OCI-LY7 (cell line): ENCODE results near the gene ALPL. TPM values are rescaled to one million over a fixed set of nuclear protein-coding genes. Genes with fewer than 3 reads are reported as not detected.

Experiments used
- BruUV-seq: library from RNA; stranded (reverse); fragments of 400-500 nt; replicated peaks from 2 replicates; lab custom pipeline; 2021; lab: Mats Ljungman, UMichigan
- CTCF ChIA-PET: fragments of 300-600 bp; sonication (Branson Sonifier 250); formaldehyde crosslinking; loops from one replicate; lab custom pipeline; 2022; ENCODE audit warnings: antibody characterized with exemption; ENCODE audit not compliant: unreplicated experiment; lab: Charles Lee
- POLR2A ChIA-PET: fragments of 300-600 bp; sonication (Branson Sonifier 250); formaldehyde crosslinking; loops from one replicate; lab custom pipeline; 2022; ENCODE audit warnings: antibody characterized with exemption; lab: Charles Lee
- DNase-seq: peaks from one replicate; pipeline ENCODE4 v3.0.0-alpha.2; 2015; ENCODE audit warnings: low spot score
- H2AFZ ChIP-seq: fragments of 200-600 bp; sonication (generic), shearing (Covaris generic); 2 replicates; pipeline ENCODE4 v1.6.1; 2014; ENCODE audit warnings: mild to moderate bottlenecking, antibody characterized with exemption, low read length, moderate library complexity
- H3K27ac ChIP-seq: fragments of 200-600 bp; sonication (generic); 2 replicates; pipeline ENCODE4 v1.5.1; 2014; ENCODE audit warnings: mixed run types, low read depth, mild to moderate bottlenecking, moderate library complexity, low read length, inconsistent platforms; ENCODE audit not compliant: poor library complexity, severe bottlenecking
- H3K36me3 ChIP-seq: fragments of 200-600 bp; sonication (generic); 2 replicates; pipeline ENCODE4 v1.6.1; 2014; ENCODE audit warnings: mild to moderate bottlenecking, antibody characterized with exemption, low read length, moderate library complexity, mixed read lengths; ENCODE audit not compliant: insufficient read depth
- H3K4me1 ChIP-seq: fragments of 200-600 bp; sonication (generic); 2 replicates; pipeline ENCODE4 v1.5.1; 2014; ENCODE audit warnings: mild to moderate bottlenecking, low read length; ENCODE audit not compliant: insufficient read depth, poor library complexity, severe bottlenecking
- H3K4me2 ChIP-seq: fragments of 200-600 bp; sonication (generic); 2 replicates; pipeline ENCODE4 v1.6.1; 2014; ENCODE audit warnings: mild to moderate bottlenecking, low read length
- H3K4me3 ChIP-seq: fragments of 200-600 bp; sonication (generic); 2 replicates; pipeline ENCODE4 v1.5.1; 2014; ENCODE audit warnings: mild to moderate bottlenecking, low read depth, low read length; ENCODE audit not compliant: poor library complexity, severe bottlenecking
- H3K79me2 ChIP-seq: fragments of 200-600 bp; sonication (generic); 2 replicates; pipeline ENCODE4 v1.6.1; 2016; ENCODE audit warnings: low read depth, mild to moderate bottlenecking, low read length, moderate library complexity, mixed read lengths; ENCODE audit not compliant: insufficient read depth
- H3K9me2 ChIP-seq: fragments of 200-600 bp; sonication (generic); 2 replicates; pipeline ENCODE4 v1.6.1; 2016; ENCODE audit warnings: mild to moderate bottlenecking, low read length, mixed read lengths; ENCODE audit not compliant: insufficient read depth
- H3K9me3 ChIP-seq: fragments of 200-600 bp; sonication (generic); 2 replicates; pipeline ENCODE4 v1.6.1; 2014; ENCODE audit warnings: mild to moderate bottlenecking, mixed run types, low read length, mixed read lengths
- H4K20me1 ChIP-seq: fragments of 200-600 bp; sonication (generic); 2 replicates; pipeline ENCODE4 v1.6.1; 2014; ENCODE audit warnings: mild to moderate bottlenecking, antibody characterized with exemption, low read length, moderate library complexity, mixed read lengths; ENCODE audit not compliant: insufficient read depth
- EZH2phosphoT487 ChIP-seq: fragments of 200-600 bp; sonication (generic); IDR thresholded peaks from 2 replicates; pipeline ENCODE4 v1.6.1; 2018; ENCODE audit warnings: low read depth, borderline replicate concordance, mild to moderate bottlenecking, mixed run types, antibody characterized with exemption, low read length, moderate library complexity, mixed read lengths
- intact Hi-C: fragments of 100-400 bp; cut with micrococcal nuclease; formaldehyde crosslinking; loops from one replicate; pipeline ENCODE4 v1.10.0; 2022; ENCODE audit not compliant: unreplicated experiment
- total RNA-seq, 2 experiments: library from RNA; depleted of rRNA in 1 of 2; stranded (reverse); fragments of >200 nt in 1 of 2; shearing (Covaris generic) in 1 of 2; gene quantifications; 2 replicates each; pipeline ENCODE4 v1.2.3, GENCODE V29; 2014 to 2022
- TF ChIP-seq, protein P1 (sequence below): fragments of 200-600 bp; sonication (generic); conservative IDR thresholded peaks from 2 replicates; pipeline ENCODE4 v1.5.1; 2014; ENCODE audit warnings: mild to moderate bottlenecking, antibody characterized with exemption, low read length, moderate library complexity, mixed read lengths

Gene ALPL
- total RNA-seq, 2 experiments from 2014 or later, result not detected

DNA sequence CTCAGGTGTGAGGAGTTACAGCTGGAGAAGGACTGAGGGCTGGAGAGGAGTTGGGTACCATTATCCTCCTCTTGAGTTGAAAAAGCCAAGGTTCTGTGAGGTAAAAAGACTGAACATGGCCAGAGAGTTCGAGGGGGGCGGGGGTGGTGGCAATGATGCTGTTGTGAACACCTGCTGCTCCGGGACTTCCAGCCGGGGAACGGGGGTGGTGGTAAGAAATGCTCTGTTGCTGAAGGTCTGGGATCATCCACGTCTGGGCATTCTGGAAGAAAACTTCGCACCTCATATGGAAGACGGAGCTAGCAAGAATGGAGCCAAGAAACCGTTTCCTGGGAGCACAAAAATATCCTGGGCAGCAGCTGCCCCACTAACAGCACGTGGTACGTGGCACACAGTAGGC, 20.1 kb upstream of the ALPL start:
- Histone ChIP-seq H3K4me1 (no peaks in the 10 kb centered on the region), H3K9me2 (no peaks in the 10 kb centered on the region), H2AFZ (peak overlapping the region; percentile 19; the same call in 1 of the 2 replicates), H3K4me3 (no peak overlapping the region), H4K20me1 (no peaks in the 10 kb centered on the region), H3K79me2 (no peaks in the 10 kb centered on the region), H3K4me2 (peak overlapping the region; percentile 31; the same call in 1 of the 2 replicates), H3K27ac (no peak overlapping the region), H3K9me3 (no peaks in the 10 kb centered on the region), H3K36me3 (no peaks in the 10 kb centered on the region)
- DNase-seq, result no peak
- CTCF ChIA-PET, result no interaction called here
- TF ChIP-seq, protein P1, sequence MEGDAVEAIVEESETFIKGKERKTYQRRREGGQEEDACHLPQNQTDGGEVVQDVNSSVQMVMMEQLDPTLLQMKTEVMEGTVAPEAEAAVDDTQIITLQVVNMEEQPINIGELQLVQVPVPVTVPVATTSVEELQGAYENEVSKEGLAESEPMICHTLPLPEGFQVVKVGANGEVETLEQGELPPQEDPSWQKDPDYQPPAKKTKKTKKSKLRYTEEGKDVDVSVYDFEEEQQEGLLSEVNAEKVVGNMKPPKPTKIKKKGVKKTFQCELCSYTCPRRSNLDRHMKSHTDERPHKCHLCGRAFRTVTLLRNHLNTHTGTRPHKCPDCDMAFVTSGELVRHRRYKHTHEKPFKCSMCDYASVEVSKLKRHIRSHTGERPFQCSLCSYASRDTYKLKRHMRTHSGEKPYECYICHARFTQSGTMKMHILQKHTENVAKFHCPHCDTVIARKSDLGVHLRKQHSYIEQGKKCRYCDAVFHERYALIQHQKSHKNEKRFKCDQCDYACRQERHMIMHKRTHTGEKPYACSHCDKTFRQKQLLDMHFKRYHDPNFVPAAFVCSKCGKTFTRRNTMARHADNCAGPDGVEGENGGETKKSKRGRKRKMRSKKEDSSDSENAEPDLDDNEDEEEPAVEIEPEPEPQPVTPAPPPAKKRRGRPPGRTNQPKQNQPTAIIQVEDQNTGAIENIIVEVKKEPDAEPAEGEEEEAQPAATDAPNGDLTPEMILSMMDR, result no peak
- no peak for TF ChIP-seq EZH2phosphoT487
- POLR2A ChIA-PET, result no interaction called here
- no TSS peak for BruUV-seq
- intact Hi-C loops, result no loop called here

GRCh38 chr1:21490774-21491487, 18.3 kb upstream of the ALPL start:
- POLR2A ChIA-PET, result no interaction called here
- peak; percentile 29 for DNase-seq

More at GRCh38 chr1:21490774-21491487, 18.3 kb upstream of the ALPL start:
- intact Hi-C loops, result no loop called here
- H3K9me3 ChIP-seq, result no peaks in the 10 kb centered on the region
- no peak overlapping the region for H3K27ac ChIP-seq
- CTCF ChIA-PET, result interaction anchor here (0.7 kb wide), 1 partner anchor 27 kb away, joined by 4 read pairs; no protein-coding TSS in a partner anchor
- H3K79me2 ChIP-seq, result no peaks in the 10 kb centered on the region
- H4K20me1 ChIP-seq, result no peaks in the 10 kb centered on the region
- H3K9me2 ChIP-seq, result no peaks in the 10 kb centered on the region
- no peaks in the 10 kb centered on the region for H3K36me3 ChIP-seq
- no peak overlapping the region for H3K4me2 ChIP-seq
- TF ChIP-seq, protein P1, result peak; percentile 57
- no peak for TF ChIP-seq EZH2phosphoT487
- H3K4me1 ChIP-seq, result no peaks in the 10 kb centered on the region
- no peak overlapping the region for H2AFZ ChIP-seq
- no TSS peak for BruUV-seq
- no peak overlapping the region for H3K4me3 ChIP-seq
